VCaP (cell line): ENCODE results near the gene OR52I2.

Experiments
- H3K27ac ChIP-seq: fragments of 450-650 bp; 2 replicates; pipeline ENCODE4 v1.5.1; 2017
- CTCF ChIP-seq: fragments of 450-650 bp; conservative IDR thresholded peaks from 2 replicates; pipeline ENCODE4 v1.5.1; 2017; ENCODE audit warnings: mild to moderate bottlenecking, moderate library complexity

Gene OR52I2

GRCh38 chr11:4607781-4608666 is 26.5 kb downstream of the OR52I2 start, which contains the start of gene TRIM68:
Gene TRIM68, minus strand, starts transcription at chr11:4608231. Its CDS starts 2,727 bp downstream, at chr11:4605504.
- no peak for TF ChIP-seq CTCF

GRCh38 chr11:4610258-4610935 is 28.9 kb downstream of the OR52I2 start:
- no peak for TF ChIP-seq CTCF
- no peak overlapping the region for H3K27ac ChIP-seq

More at GRCh38 chr11:4607781-4608666, 26.5 kb downstream of the OR52I2 start, which contains the start of gene TRIM68:
- peak within 1 kb of the TSS; percentile 87 for H3K27ac ChIP-seq

- H3K27ac ChIP-seq: no peak overlapping the region
- TF ChIP-seq CTCF: no peak
Observed at GRCh38 chr11:4611986-4612385, 30.4 kb downstream of the OR52I2 start.

GRCh38 chr11:4615856-4616444 is 34.4 kb downstream of the OR52I2 start:
- TF ChIP-seq CTCF: no peak
- no peak overlapping the region for H3K27ac ChIP-seq

- no peak for TF ChIP-seq CTCF
Observed at GRCh38 chr11:4619514-4619913, 38.0 kb downstream of the OR52I2 start.

GRCh38 chr11:4626207-4627099 is 44.9 kb downstream of the OR52I2 start:
- peak; percentile 75 for TF ChIP-seq CTCF
- peak overlapping the region; percentile 51; the same call in 1 of the 2 replicates for H3K27ac ChIP-seq

More at GRCh38 chr11:4619514-4619913, 38.0 kb downstream of the OR52I2 start:
- no peak overlapping the region for H3K27ac ChIP-seq
